K562 (cell line): ENCODE results near the gene ABLIM2. TPM values are rescaled to one million over a fixed set of nuclear protein-coding genes. Genes with fewer than 3 reads are reported as not detected.

Experiments used
- ATAC-seq: fragments of 200-7000 bp; cut with Tn5 transposase; 3 replicates; pipeline ENCODE4 v1.9.1; 2020; ENCODE audit warnings: moderate library complexity
- BruUV-seq: library from RNA; stranded (reverse); fragments of 400-500 nt; replicated peaks from 2 replicates; lab custom pipeline; 2021; lab: Mats Ljungman, UMichigan
- CTCF ChIA-PET: fragments of 300-600 bp; formaldehyde crosslinking; extraction: SDS; loops from one replicate; lab custom pipeline; 2021; ENCODE audit warnings: low intra/inter-chr PET ratio; lab: Yijun Ruan, JAX
- POLR2A ChIA-PET: fragments of 300-600, 350-650 bp; sonication (Branson Sonifier 250); formaldehyde crosslinking; extraction: SDS; loops from one replicate; lab custom pipeline; 2021; ENCODE audit warnings: antibody characterized with exemption, inconsistent platforms; lab: Yijun Ruan, JAX
- DNase-seq, 4 experiments: peaks; one replicate each; pipeline versions ENCODE4 v3.0.0 to v3.0.0-alpha.2; 2011 to 2018; ENCODE audit warnings: low spot score in 3 of 4, mixed read lengths in 3 of 4; ENCODE audit errors: extremely low read depth in 1 of 4
- FAIRE-seq: peaks from 2 replicates; lab custom pipeline; 2011; peaks lifted over from hg19 to GRCh38; lab: Jason Lieb, UNC
- H2AFZ ChIP-seq: 2 replicates; pipeline ENCODE4 v1.6.0; 2011; ENCODE audit warnings: low read depth, low read length, control low read depth, inconsistent platforms
- H3K27ac ChIP-seq: fragments of 200-600 bp; 3 replicates; pipeline ENCODE4 v1.8.0; 2011; ENCODE audit warnings: low read depth, mild to moderate bottlenecking, control low read depth, inconsistent platforms, low read length, moderate library complexity, mixed read lengths; ENCODE audit errors: extremely low read depth
- H3K27me3 ChIP-seq, 2 experiments: fragments of 300-600 bp in 1 of 2; 2 replicates in 1 of 2; 3 replicates in 1 of 2; pipeline versions ENCODE4 v1.6.0 to v1.8.0; 2011; ENCODE audit warnings: inconsistent platforms in 2 of 2, low read length in 2 of 2, mild to moderate bottlenecking in 1 of 2, mixed read lengths in 1 of 2, moderate library complexity in 1 of 2; ENCODE audit not compliant: control insufficient read depth in 2 of 2, insufficient read depth in 2 of 2
- H3K36me3 ChIP-seq: fragments of 300-600 bp; 3 replicates; pipeline ENCODE4 v1.8.0; 2011; ENCODE audit warnings: mild to moderate bottlenecking, low read length, inconsistent platforms; ENCODE audit not compliant: control insufficient read depth, insufficient read depth
- H3K4me1 ChIP-seq, 2 experiments: fragments of 200-600 bp in 1 of 2; replicated peaks in 1 of 2; 2 replicates in 1 of 2; 3 replicates in 1 of 2; pipeline versions ENCODE4 v1.5.1 to v1.8.0; 2011; ENCODE audit warnings: inconsistent platforms in 2 of 2, low read length in 2 of 2, mild to moderate bottlenecking in 1 of 2, mixed read lengths in 1 of 2, moderate library complexity in 1 of 2; ENCODE audit not compliant: control insufficient read depth in 2 of 2, insufficient read depth in 2 of 2
- H3K4me2 ChIP-seq: 2 replicates; pipeline ENCODE4 v1.6.1; 2011; ENCODE audit warnings: low read length, control low read depth, inconsistent platforms, mixed read lengths; ENCODE audit not compliant: insufficient read depth
- H3K4me3 ChIP-seq: fragments of 200-600 bp; sonication (generic), shearing (Covaris generic); 2 replicates; pipeline ENCODE4 v1.5.1; 2016; ENCODE audit warnings: control low read depth, inconsistent platforms
- H3K79me2 ChIP-seq: fragments of 200-600 bp; 3 replicates; pipeline ENCODE4 v1.8.0; 2011; ENCODE audit warnings: low read length, inconsistent platforms; ENCODE audit not compliant: control insufficient read depth, insufficient read depth
- H3K9ac ChIP-seq, 2 experiments: 2 replicates each; pipeline versions ENCODE4 v1.6.0 to v1.6.1; 2011; ENCODE audit warnings: low read depth in 2 of 2, low read length in 2 of 2, control low read depth in 1 of 2, inconsistent platforms in 1 of 2, mild to moderate bottlenecking in 1 of 2, mixed read lengths in 1 of 2; ENCODE audit not compliant: insufficient read depth in 1 of 2
- H3K9me1 ChIP-seq: one replicate; pipeline ENCODE4 v1.6.0; 2011; ENCODE audit warnings: inconsistent platforms, mild to moderate bottlenecking, low read length, moderate library complexity; ENCODE audit not compliant: control insufficient read depth, insufficient read depth
- H3K9me3 ChIP-seq: replicated peaks from 2 replicates; pipeline ENCODE4 v1.5.1; 2011; ENCODE audit warnings: low read depth, low read length, inconsistent platforms; ENCODE audit not compliant: control insufficient read depth, insufficient read depth
- H4K20me1 ChIP-seq: replicated peaks from 2 replicates; pipeline ENCODE4 v1.6.1; 2011; ENCODE audit warnings: low read length, inconsistent platforms, mixed read lengths; ENCODE audit not compliant: control insufficient read depth, insufficient read depth
- ATF2 ChIP-seq: sonication (generic); formaldehyde crosslinking; IDR thresholded peaks from 2 replicates; pipeline ENCODE4 v1.8.1; 2022; ENCODE audit warnings: missing genetic modification reagents
- GTF2A2 ChIP-seq: IDR thresholded peaks from 2 replicates; pipeline ENCODE4 v1.6.1; 2016; ENCODE audit warnings: mild to moderate bottlenecking, missing genetic modification characterization, missing compliant biosample characterization
- HDGF ChIP-seq: fragments of 450-650 bp; IDR thresholded peaks from 2 replicates; pipeline ENCODE4 v1.6.1; 2016
- LCOR ChIP-seq: sonication (generic); formaldehyde crosslinking; IDR thresholded peaks from 2 replicates; pipeline ENCODE4 v1.8.0; 2022; ENCODE audit warnings: mild to moderate bottlenecking, missing genetic modification reagents
- MAFK ChIP-seq: IDR thresholded peaks from 2 replicates; pipeline ENCODE4 v1.6.1; 2011; ENCODE audit warnings: low read length, improper control_type of control experiment
- MCM3 ChIP-seq: fragments of 450-650 bp; IDR thresholded peaks from 2 replicates; pipeline ENCODE4 v1.6.1; 2016
- PPARD ChIP-seq: fragments of 250-450 bp; sonication (Bioruptor Pico); IDR thresholded peaks from 2 replicates; pipeline ENCODE4 v1.8.0; 2022; ENCODE audit warnings: inconsistent platforms, mild to moderate bottlenecking, moderate library complexity
- PREB ChIP-seq: sonication (generic); formaldehyde crosslinking; IDR thresholded peaks from 2 replicates; pipeline ENCODE4 v1.8.1; 2023; ENCODE audit warnings: mild to moderate bottlenecking, missing genetic modification reagents
- RAD51 ChIP-seq: fragments of 450-650 bp; IDR thresholded peaks from 2 replicates; pipeline ENCODE4 v1.7.1; 2016; ENCODE audit warnings: low read depth, mild to moderate bottlenecking, borderline replicate concordance
- RCOR1 ChIP-seq, 2 experiments: IDR thresholded peaks; 2 replicates each; pipeline ENCODE4 v1.6.1; 2012; ENCODE audit warnings: low read depth in 2 of 2, low read length in 2 of 2, borderline replicate concordance in 1 of 2, improper control_type of control experiment in 1 of 2
- RUNX1 ChIP-seq: sonication (generic); IDR thresholded peaks from 2 replicates; pipeline ENCODE4 v1.6.1; 2016; ENCODE audit warnings: antibody characterized with exemption, low read depth
- SOX6 ChIP-seq: fragments of 450-650 bp; IDR thresholded peaks from 2 replicates; pipeline ENCODE4 v1.6.1; 2014; ENCODE audit warnings: mild to moderate bottlenecking
- THRAP3 ChIP-seq: fragments of 450-650 bp; IDR thresholded peaks from 2 replicates; pipeline ENCODE4 v1.6.1; 2016; ENCODE audit warnings: mild to moderate bottlenecking, inconsistent platforms, borderline replicate concordance
- U2AF1 ChIP-seq: fragments of 200-400 bp; formaldehyde crosslinking; optimal IDR thresholded peaks from 2 replicates; pipeline ENCODE3; 2017; ENCODE audit warnings: mild to moderate bottlenecking, low read depth, low read length, moderate library complexity
- ZNF143 ChIP-seq: sonication (generic); formaldehyde crosslinking; IDR thresholded peaks from 2 replicates; pipeline ENCODE4 v1.9.0; 2022; ENCODE audit warnings: mild to moderate bottlenecking, missing genetic modification reagents
- ZNF197 ChIP-seq: fragments of 200-800 bp; sonication (Bioruptor generic); IDR thresholded peaks from 2 replicates; pipeline ENCODE4 v1.6.1; 2016; ENCODE audit warnings: low read depth, missing genetic modification characterization, missing compliant biosample characterization
- ZNF277 ChIP-seq: fragments of 250-450 bp; sonication (Bioruptor Pico); IDR thresholded peaks from 2 replicates; pipeline ENCODE4 v1.8.0; 2022; ENCODE audit warnings: inconsistent platforms, mild to moderate bottlenecking, moderate library complexity, borderline replicate concordance
- ZNF408 ChIP-seq: fragments of 250-450 bp; sonication (Bioruptor Pico); IDR thresholded peaks from 2 replicates; pipeline ENCODE4 v1.4.0; 2020; ENCODE audit warnings: low read depth, mild to moderate bottlenecking, moderate library complexity
- ZNF589 ChIP-seq: fragments of 200-800 bp; sonication (Bioruptor generic); IDR thresholded peaks from 2 replicates; pipeline ENCODE4 v1.6.1; 2016; ENCODE audit warnings: low read depth, missing genetic modification characterization, missing compliant biosample characterization
- ZNF780A ChIP-seq: fragments of 250-450 bp; sonication (Bioruptor Pico); IDR thresholded peaks from 2 replicates; pipeline ENCODE4 v1.5.0; 2021; ENCODE audit warnings: mild to moderate bottlenecking
- WGBS: fragments of 100-300 bp; shearing (Covaris generic); methylation state at CpG from one replicate; pipeline ENCODE4 v1.1.6; 2016; ENCODE audit warnings: low coverage, mixed read lengths; ENCODE audit not compliant: insufficient coverage; ENCODE audit errors: missing lambda C conversion rate; 5-methylcytosine and 5-hydroxymethylcytosine counted together
- in situ Hi-C: fragments of 300-500 bp; cut with MboI; formaldehyde crosslinking; loops from 4 replicates; pipeline ENCODE4 v1.15.0; 2018; ENCODE audit warnings: inconsistent platforms, mixed read lengths
- intact Hi-C: fragments of 100-400 bp; cut with micrococcal nuclease; formaldehyde crosslinking; loops from 2 replicates; pipeline ENCODE4 v1.14.2; 2022
- polyA plus RNA-seq, 8 experiments: library from polyadenylated mRNA; depleted of rRNA in 4 of 8; stranded (reverse) in 5 of 8; unstranded in 3 of 8; fragments of >200 nt; fragmentation: Nextera tagmentation in 2 of 8; fragmentation: Illumina TruSeq in 1 of 8; extraction: Ambion mirVana in 2 of 8; extraction: Trizol in 1 of 8; gene quantifications; 2 replicates each; pipeline versions ENCODE4 v1.2.1 to v1.2.3, GENCODE V29; 2011 to 2014; ENCODE audit warnings: inconsistent platforms in 1 of 8, missing spikeins in 1 of 8
- total RNA-seq, 7 experiments: library from RNA; depleted of rRNA in 6 of 7; stranded (reverse); fragments of >200 nt in 6 of 7; fragmentation: Illumina TruSeq in 2 of 7; extraction: Trizol in 2 of 7; gene quantifications; 2 replicates each; pipeline versions ENCODE4 v1.2.1 to v1.2.3, GENCODE V29; 2011 to 2021; ENCODE audit warnings: low replicate concordance in 1 of 7

Gene ABLIM2
- total and polyA plus RNA-seq, 9 of the 15 experiments (the other 6 are each of a cell fraction or from before 2014, with no cell fraction given) = not detected

- no peak for ATAC-seq
- Histone ChIP-seq H3K9ac (no peak overlapping the region), H4K20me1 (peaks cover under 1% of the 10 kb centered on the region; the same call in 1 of the 2 replicates), H3K4me2 (no peak overlapping the region), H3K27ac (no peak overlapping the region), H3K4me1 (no peaks in the 10 kb centered on the region), H3K36me3 (no peaks in the 10 kb centered on the region), H3K9me1 (no peaks in the 10 kb centered on the region), H3K9me3 (no peaks in the 10 kb centered on the region), H2AFZ (no peak overlapping the region), H3K27me3 (peaks cover 0 to 16% of the 10 kb centered on the region in 2 experiments; a peak in 2 of 5 replicates), H3K4me3 (no peak overlapping the region), H3K79me2 (no peaks in the 10 kb centered on the region)
- no peak for DNase-seq
- ChIA-PET POLR2A (interaction anchor here (0.5 kb wide), 1 partner anchor 26 kb away, joined by 3 read pairs; no protein-coding TSS in a partner anchor), CTCF (no interaction called here)
- BruUV-seq = no TSS peak
- TF ChIP-seq ZNF408 (CRISPR knock-in tag) (no peak), LCOR (CRISPR knock-in tag) (no peak), GTF2A2 (no peak), RCOR1 (IDR thresholded peaks at IDR 0.05; ENCODE audit: borderline replicate concordance in 1 of 2, low read depth in 2 of 2, low read length in 2 of 2) (no peak), THRAP3 (no peak), ZNF277 (no peak), HDGF (no peak), SOX6 (no peak), MCM3 (no peak), RAD51 (no peak), PPARD (CRISPR knock-in tag) (no peak), ZNF143 (CRISPR knock-in tag) (no peak), ZNF589 (CRISPR knock-in tag) (no peak), PREB (no peak), RUNX1 (no peak), ZNF780A (no peak), MAFK (no peak), U2AF1 (no peak), ATF2 (no peak), ZNF197 (no peak)
- intact Hi-C loops (no loop called here), in situ Hi-C loops (loop anchor here (5.0 kb wide), 1 partner anchor 187 kb away; no protein-coding TSS in a partner anchor)
- no peak for FAIRE-seq
- WGBS = 0% methylated on average over 2 of the region's 2 CpGs
These were observed 169.0 kb downstream of the ABLIM2 start for GRCh38 chr4:7989654-7990053.
